ENCODE results near the gene FOLR2.
"Not testable (repeated sequence)": the region's sequence is repeated elsewhere in the genome, so short reads cannot be mapped to it uniquely, and the experiment has no call there.

FOLR2 gene

DNA sequence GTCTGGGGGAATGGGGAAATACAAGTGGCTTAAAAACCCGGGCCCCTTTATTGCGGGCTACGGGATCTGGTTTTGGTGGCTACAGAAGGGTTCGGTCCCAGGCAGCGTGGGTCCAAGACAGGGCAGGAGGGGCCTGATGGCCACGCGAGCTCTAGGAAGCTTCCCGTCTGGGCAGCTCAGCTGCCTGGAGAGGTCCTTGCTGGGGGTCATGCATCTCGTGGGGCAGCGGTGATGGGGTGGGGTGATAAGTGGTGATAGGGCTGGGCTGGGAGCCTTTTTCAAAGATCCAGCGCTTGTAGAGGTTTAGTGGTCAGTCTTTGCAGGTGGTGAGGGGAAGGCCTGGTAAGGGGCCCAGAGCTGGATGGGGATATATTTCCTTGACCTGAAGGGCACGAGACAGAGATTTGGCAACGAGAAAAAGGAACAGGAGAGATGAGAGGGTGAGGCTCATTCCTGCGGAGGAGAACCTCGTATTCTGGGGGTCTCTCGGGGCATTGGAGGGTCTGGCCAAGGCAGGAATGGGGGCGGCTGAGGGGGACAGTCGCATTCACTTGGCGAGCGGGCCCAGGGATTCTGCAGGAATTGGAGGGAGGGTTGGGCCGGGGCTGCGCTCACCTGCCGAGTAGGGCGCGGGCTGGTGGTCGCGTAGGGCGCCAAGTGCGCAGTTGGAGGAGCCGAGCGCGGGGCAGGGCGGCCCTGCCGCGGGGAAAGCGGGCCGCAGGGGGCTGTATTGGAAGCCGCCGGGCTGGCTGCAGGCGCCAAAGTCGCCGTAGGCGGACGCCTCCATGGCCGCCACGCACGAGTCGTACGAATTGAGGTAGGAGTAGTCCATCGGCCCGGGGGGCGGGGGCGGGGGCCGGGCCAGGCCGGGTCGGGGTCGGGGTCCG is 26.8 kb downstream of the FOLR2 start:
- no peak for DNase-seq

DNA sequence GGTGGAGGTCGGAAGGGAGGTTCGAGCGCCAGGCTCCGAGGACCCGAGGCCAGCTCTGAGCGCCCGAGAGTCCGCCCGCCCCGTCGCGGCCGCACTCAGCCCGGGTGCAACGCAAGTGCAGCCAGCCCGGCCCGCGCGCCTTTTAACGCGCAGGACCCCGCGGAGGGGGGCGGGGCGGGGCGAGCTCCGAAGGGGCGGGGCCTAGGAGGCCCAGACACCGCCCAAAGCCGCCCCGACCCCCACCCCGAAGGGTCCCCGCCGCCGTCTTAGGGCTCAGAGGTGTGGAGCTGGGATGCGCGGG is 27.4 kb downstream of the FOLR2 start, which contains the start of gene PHOX2A:
PHOX2A (minus strand) TSS at position 117 of the 301 bp plus-strand sequence. CDS start 172 bp downstream, outside the sequence.
- no peak for DNase-seq

DNA sequence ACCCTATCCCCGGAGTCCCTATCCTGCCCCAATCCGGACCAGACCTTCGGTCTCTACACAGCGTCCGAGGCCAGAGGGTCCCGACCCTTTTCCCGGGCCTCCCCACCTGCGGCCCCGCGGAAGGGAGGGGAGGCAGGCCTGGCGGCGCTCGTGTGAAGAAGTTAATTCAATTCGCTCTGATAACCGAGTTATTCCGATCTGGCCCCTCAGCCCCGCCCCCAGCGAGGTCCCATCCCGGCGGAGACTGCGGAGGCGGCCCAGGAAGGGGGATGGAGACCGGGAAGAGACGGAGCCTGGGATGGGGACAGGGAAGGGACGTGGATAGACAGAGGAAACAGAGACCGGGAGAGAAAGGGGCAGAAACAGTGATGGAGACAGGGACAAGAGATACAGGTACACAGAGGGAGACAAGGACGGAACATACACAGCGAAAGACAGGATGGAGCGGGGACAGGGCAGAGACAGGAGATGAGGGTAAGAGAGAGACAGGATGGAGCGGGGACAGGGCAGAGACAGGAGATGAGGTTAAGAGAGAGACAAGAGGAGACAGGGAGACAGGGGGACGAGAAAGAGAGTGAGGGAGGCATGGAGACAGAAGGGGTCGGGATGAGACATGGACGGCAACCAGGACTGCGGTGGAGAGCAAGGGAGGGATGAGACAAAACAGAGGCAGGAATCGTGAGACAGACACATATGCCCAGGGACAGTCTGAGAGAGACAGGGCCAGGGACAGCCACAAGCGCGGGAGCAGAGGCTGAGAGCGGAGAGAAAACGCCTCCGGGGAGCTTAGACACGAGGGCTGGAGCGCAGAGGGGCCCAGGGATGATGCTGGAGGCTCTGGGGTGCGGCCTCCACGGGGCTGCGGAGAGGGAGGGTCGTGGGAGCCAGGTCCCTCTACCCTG is 28.0 kb downstream of the FOLR2 start:
- DNase-seq: no peak

DNA sequence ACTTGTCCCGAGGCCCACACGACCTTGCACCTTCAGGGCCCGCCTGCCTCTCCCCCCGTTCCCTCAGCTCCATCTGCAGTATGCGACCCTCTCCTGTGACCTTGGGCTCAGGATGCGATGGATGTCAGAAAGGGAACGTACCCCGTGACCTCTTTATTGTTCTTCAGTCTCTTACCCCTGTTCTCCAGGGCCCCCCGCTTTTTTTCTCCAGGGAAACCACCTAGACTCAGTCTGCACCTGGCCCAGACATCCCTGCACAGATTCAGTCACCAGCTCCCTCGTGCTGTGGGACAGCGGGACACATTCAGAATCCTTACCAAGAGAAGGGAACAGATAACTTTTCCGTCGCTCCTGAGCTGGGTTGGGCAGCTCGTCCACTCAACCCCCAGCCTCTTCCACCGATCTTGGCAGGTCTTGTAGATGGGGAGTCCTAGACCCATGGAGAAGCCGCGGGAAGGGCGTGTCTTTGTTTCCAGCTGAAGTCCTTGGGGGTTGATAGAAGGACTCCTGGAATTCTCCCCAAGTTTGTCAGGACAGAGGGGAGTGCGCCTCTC is 28.7 kb downstream of the FOLR2 start:
- DNase-seq: no peak

DNA sequence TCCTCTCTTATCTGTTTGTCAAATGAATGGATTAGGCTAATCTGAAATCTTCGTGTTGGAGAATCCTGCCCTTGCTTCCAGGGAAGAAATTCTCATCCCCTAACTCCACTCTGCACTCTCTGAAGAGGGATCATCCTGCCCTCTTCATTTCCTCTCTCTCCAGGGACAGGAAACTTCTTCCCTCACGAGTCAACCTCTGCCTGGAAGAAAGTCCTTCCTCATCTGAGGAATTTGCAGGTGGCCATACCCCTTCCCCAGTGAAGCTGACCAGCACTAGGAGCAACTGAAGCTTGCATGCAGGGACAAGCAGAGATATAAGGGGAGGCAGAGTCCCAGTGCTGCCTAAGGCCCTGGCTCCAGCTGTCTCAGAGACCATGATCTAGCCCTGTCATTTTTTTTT is 31.0 kb downstream of the FOLR2 start:
- no peak for DNase-seq

DNA sequence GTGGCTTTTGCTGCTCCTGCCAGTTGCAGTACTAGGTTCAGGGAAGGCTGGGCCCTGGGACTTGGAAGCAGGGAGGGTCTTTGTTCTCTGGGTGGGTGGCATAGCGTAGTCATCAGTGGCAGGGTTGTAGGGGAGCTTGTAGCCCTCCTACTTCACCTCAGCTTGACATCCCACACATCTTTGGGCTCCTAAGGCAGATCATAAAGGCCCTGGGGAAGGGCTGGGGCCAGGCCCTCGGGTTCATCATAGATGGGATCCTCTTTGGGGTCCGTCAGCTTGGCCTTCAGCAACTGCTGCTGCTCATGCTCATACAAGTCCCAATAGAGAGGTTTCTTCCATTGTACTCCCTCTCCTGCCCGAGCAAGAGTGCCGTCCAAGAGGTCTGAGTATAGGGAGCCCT is 33.4 kb downstream of the FOLR2 start:
- no peak for DNase-seq

DNA sequence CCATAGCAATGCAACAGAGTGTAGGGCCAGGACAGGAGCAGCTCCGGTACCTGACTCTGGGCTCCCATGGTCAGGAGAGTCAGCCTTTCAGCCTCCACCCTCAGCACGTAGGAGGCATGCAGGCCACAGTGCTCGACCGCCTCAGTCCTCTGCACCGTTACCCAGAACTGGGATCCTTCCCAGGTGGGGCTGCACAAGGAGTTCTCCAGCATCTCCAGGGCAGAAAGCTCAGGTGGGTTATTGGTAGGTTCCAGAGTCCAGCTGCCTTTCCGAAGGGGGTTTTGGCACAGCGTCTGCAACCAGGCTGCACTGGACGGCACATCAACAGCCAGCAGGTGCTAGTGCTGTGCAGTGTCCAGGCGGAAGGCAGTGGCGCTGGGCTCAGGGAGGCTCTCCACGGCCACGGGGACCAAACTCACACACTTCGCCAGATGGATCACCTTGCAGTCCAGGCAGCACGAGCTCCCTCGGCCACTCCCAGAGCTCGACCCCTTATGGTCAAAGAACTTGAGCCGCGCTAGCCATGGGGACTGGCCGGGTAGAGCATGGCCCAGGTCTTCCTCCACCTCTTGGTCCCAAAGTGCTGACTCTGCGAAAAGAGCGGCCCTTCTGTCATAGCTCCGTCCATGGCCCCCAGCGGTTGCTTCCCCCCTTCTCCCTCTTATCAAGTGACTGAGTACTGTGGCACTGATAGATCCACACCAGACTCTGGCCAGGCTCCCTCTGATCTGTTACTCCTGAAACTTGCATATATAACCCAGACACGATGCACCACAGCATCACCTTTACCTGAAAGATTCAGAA is 34.3 kb downstream of the FOLR2 start:
- no peak for DNase-seq

DNA sequence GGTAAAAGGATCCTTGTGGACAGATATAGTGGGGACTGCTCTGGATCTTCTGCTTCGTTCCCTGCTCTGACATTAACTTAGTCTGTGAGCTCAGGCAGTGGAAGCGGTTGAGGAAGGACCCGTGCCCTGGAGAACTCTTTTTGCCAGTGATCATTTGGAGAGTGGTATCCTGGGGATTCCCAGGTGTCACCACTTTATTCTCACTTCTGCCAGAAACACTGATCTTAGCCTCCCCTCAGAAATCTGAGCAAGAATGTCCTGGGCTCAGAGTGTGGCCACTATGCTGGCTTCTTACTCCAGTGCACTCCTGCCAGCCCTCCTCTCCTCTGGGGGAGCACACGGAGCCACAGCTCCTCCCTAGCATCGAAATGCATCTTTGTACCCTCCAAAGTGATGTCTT is 35.0 kb downstream of the FOLR2 start:
- no peak for DNase-seq

DNA sequence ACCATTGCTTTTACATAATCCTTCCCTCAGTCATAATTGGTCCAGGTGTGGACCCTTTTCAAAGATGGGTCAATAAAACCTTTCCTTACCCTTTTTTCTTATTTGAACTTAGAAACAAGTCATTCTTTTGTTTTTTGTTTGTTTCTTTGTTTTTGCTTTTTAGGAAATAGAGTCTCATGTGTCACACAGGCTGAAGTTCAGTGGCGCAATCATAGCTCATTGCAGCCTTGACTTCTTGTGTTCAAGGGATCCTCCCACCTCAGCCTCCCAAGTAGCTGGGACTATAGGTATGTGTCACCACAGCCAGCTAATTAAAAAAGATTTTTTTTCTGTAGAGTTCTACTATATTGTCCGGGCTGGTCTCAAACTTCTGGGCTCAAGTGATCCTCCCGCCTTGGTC is 36.8 kb downstream of the FOLR2 start:
- no peak for DNase-seq

DNA sequence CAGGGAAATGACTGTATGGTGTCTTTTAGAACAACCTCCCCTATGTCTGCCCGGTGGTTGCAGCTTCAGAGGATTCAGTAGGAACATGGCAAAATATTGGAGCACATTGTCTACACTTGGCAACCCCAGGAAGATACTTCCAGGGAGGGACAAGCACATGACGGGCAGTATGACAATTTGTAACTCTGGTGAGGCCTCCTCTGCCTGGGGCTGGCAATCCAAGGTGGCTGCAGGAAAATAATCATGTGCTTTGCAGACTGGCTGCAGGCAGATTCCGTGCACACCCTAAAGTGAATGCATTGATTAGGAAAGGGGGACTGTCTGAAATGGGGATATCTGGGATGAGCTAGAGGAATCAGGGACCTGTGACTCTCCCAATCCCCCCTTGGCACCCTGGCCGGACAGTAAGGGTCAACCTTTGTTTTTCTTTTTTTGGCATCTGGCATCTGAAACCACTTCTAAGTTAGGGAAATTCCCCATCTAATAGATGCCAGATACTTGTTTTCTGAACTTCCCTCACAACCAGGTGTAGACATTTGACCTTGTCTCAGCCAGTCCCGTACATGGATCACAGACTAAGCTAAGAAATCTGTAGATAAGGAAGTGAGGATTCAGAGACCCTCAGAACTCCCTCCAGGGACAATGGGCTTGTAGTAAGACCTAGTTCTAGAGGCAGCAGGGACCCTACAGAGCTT is 37.9 kb downstream of the FOLR2 start:
- no peak for DNase-seq

DNA sequence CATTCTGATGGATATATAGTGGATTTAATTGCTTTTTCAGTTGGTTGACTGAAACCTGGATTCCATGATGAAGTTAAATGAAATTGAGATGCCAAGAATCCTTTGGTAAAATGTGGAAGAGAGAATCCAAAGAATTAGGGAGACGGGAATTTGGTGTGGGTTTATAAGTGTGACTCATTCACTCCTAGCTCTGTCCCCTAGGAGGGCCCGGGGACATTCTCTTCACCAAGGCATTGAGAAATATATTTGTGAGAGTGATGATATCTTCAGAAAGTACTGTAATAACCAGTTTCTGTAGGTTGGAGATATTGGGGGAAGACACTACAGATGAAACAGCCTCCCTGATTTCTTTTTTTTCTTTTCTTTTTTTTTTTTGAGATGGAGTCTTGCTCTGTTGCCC is 41.0 kb downstream of the FOLR2 start:
- no peak for DNase-seq

DNA sequence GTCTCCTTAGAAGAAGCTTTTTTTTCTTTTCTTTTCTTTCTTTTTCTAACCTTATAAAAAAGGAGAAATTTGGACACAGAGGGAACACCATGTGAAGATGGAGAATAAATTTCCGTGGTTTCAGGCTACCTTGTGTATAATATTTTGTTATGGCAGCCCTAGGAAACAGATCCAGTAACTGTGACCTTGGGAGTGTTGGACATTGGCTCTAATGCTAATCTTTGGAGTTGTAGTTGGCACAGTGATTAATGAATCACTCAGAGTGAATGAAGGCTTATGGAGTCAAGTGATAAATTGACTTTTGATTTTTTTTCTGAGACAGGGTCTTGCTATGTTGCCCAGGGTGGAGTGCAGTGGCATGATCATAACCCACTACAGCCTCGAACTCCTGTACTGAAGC is 42.9 kb downstream of the FOLR2 start:
- DNase-seq: no peak

DNA sequence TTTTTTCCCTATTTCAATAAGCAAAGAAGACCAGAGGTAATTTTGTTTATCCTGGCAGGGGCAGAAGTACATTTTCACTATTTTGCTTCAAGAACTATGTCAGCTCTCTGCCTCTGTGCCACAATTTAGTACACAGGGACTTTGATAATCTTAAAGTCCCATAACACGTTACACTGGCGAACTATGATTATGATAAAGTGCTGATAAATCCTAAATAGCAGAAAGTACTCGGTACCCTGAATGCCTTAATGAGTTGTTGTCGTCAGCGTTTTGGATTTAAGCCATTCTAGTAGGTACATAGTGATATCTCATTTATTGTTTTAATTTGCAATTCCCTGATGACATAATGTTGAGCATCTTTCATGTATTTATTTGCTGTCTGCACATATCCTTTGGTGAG is 44.0 kb downstream of the FOLR2 start:
- DNase-seq: no peak

DNA sequence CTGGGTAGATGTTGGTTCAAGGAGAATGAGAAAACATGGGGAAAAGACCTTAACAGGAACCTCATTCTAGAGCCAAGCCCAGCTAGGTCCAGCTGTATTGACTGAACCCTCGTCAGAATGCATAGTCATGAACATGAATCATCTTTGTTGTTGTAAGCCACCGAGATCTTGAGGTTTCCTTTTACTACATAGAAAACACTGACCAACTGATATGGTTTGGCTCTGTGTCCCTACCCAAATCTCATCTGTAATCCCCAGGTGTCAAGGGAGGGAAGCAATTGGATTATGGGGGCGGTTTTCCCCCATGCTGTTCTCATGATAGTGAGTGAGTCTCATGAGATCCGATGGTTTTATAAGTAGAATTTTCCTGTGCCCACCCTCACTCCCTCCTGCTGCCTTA is 46.8 kb downstream of the FOLR2 start:
- no peak for DNase-seq

DNA sequence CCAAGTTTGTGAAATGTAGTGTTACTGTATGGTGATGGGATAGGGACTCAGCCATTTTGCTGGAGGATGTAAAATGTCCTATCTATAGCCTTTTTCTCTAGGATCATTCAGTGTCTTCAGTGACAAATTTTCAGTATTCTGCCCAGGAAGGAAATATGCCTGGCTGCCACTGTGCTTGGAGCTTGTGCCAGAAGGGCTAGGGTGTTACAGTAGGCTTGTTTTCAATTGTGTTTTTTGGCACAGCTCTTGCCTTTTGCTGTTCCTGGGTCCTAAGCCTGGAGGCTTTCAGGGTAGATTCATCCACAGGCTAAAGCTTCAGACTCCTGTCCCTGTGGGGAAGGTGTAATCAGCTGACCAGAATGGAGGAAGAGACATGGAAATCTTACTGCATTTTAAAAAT is 49.4 kb downstream of the FOLR2 start:
- DNase-seq: no peak

DNA sequence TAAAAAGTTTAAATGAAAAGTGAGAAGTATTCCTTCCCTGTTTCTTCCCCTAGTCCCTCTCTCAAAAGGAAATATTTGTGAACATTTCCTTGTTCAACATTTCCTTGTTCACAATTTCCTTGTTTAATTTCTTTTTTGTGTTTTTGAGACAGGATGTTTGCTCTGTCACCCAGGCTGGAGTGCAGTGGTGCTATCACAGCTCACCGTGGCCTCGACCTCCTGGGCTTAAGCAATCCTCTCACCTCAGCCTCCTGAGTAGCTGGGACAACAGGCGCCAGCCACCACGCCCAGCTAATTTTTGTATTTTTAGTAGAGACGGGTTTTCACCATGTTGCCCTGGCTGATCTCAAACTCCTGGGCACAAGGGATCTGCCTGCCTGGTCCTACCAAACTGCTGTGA is 50.4 kb downstream of the FOLR2 start:
- DNase-seq: not testable (repeated sequence)

DNA sequence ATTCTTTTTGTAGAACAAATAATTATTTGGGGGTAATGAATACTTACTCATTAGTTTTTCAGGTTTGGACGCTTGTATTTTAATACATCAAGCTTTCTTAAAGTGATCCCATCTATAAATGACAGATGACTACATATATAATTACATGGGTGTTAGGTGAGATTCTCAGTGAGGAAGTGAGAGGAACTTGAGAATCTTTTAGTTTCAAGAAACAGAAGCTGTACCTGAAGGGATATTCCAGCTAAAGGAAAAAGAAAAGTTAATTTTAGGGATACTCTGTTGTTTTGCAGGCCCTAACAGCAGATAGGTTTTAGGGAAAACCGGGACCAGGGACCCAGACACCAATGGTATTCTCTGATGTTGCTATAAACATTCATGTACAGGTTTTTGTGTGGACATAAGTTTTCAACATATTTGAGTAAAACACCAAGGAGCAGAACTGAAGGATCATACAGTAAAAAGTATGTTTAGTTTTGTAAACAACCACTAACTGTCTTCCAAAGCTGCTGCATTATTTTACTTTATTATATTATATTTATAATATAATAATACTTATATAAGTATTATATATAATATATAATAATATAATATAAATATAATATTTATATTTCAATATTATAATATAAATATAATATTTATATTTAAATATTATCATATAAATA is 51.5 kb downstream of the FOLR2 start:
- DNase-seq: no peak

Measured in CD4-positive, alpha-beta T cell treated with Interferon alpha-2 for 1 hour (primary cell).